ENCODE measurements around the gene SMAD1. TPM values are rescaled to one million over a fixed set of nuclear protein-coding genes. Genes with fewer than 3 reads are reported as not detected.

The SMAD1 gene
- 10.8 TPM for total RNA-seq
- long read RNA-seq, transcript SMAD1-201 (7 exons, 1,966 nt): major isoform, 14 of 20 reads
- long read RNA-seq, partial matches to known transcripts: 1 of 20 reads
- long read RNA-seq, other reads (novel, unspliced or antisense): 5 of 20 reads

DNA sequence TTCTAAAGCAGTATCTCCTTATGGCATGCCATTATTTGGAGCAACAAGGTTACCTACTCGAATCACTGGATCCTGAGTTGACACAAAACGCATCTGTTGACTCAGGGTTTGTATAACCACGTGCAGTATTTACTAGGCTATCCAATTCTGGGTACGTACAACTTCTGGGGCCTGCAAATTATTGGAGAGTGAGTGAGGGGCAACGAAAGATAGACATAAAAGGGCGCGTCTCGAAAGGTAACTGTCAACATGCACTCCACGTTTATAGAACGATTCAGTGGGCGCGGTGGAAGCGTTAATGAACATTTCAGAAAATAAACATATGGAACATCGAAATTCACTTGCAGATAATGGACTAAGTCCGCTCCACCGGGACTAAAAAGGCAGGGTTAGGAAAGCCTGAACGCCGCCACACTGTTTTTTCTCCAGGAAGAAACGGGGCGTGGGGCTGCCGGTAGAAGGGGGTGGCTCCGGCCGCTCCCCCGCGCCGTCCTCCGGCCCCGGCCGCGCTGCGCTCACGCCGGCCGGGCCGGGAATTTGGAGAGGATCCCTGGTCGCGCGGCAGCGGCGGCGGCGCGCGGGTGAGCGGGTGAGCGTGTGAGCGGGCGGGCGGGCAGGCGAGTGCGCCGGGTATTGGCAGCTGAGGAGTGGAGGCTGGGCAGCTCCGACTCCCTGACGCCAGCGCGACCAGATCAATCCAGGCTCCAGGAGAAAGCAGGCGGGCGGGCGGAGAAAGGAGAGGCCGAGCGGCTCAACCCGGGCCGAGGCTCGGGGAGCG, at the start of gene SMAD1:
SMAD1 (plus strand) TSS at position 690 of the 778 bp plus-strand sequence. CDS start 32,761 bp downstream, outside the sequence.
- DNase-seq (ENCODE audit: low spot score): peak; percentile 91
- intact Hi-C loops (cut with DNase I): loop anchor here (5.0 to 10.0 kb wide), 5 partner anchors 76 to 304 kb away; partner anchors contain the start of gene MMAA

DNA sequence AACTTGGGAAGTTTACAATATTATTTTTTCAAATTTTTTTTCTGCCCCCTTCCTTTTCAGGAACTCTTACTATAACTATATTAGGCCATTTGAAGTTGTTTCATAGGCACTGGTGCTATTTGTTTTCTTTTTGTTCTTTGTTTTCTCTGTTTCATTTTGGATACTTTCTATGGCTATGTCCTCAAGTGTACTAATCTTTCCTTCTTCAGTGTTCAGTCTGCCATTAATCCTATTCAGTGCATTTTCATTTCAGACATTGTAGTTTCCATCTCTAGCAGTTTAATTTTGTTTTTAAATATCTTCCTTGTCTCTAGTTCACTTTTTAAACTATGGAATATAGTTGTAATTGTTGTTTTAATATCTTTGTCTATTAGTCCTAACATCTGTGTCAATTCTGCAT, 48.0 kb upstream of the SMAD1 start:
- intact Hi-C loops (cut with DNase I): no loop called here
- no peak for DNase-seq (ENCODE audit: low spot score)

DNA sequence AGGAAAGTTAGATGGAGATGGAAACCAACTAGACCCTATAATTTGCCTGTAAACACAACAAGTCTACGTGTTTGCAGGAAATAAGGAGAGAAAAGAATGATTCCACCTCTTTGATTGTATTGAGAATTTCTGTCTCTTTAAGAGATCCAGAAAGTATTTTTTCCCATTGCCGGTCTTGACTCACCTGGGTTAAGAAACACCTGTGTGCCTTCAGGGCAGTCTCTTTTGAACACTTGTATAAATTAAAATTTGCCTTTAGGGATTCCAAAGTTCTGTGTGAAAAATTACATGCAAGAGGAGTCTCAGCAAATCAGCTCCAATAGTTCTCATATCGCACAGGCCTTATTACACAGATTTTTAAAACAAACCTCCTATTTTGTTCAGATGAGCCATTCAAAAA, 46.0 kb upstream of the SMAD1 start:
- no peak for DNase-seq (ENCODE audit: low spot score)
- intact Hi-C loops (cut with DNase I): no loop called here

DNA sequence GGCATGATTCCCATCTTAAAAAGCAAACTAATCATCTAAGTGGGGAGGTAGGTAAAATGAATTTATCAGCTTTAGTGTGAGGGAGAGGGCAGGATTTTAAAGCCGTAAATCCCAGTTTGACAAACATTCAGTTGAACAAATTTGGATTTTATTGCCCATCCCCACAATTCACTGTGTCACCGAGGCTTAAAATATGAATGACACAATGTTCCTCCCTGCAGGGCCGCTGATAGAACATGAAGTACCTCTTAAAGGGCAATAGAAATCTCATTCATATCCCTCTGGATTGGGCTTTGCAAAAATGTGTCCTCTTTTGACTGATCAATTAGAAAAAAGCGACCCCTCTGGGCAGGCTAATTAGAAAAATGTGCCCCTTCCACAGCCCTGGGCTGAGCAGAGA, 45.5 kb upstream of the SMAD1 start:
- DNase-seq (ENCODE audit: low spot score): no peak
- intact Hi-C loops (cut with DNase I): no loop called here

GRCh38 chr4:145436796-145437195, 44.9 kb upstream of the SMAD1 start:
- no peak for DNase-seq (ENCODE audit: low spot score)
- intact Hi-C loops (cut with DNase I): no loop called here

GRCh38 chr4:145437466-145437865, 44.2 kb upstream of the SMAD1 start:
- DNase-seq (ENCODE audit: low spot score): no peak
- intact Hi-C loops (cut with DNase I): no loop called here

- intact Hi-C loops (cut with DNase I): no loop called here
- DNase-seq (ENCODE audit: low spot score): no peak
These were observed 43.4 kb upstream of the SMAD1 start for GRCh38 chr4:145438298-145438697.

DNA sequence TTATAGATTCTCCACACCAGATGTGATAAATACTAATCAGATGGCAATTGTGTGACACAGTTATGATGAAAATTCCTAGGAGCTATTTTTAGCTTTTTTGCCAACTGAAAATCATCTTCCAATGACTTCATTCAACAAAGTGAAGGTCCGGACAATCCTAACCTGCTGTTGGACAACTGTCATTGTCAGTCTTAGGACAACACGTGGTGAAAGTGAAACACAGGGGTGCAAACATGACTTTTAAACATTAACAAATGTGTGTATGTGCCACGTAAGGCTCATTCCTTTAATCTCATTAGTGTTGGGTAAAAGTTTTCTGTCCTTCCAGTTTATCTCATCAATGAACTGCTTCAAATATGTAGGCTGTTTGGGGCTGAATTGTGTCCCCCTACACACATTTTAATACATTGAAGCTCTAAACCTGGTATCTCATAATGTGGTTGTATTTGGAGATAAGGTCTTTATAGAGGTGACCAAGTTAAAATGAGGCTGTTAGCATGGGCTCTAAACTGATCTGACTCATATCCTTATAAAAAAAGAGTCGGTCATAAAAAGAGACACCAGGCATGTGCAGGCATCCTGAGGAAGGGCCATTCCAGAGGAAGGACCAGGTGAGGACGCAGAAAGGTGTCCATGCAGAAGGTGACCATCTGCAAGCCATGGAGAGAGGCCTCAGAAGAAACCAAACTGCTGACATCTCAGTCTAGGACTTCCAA, 41.2 kb upstream of the SMAD1 start:
- no peak for DNase-seq (ENCODE audit: low spot score)
- intact Hi-C loops (cut with DNase I): no loop called here

DNA sequence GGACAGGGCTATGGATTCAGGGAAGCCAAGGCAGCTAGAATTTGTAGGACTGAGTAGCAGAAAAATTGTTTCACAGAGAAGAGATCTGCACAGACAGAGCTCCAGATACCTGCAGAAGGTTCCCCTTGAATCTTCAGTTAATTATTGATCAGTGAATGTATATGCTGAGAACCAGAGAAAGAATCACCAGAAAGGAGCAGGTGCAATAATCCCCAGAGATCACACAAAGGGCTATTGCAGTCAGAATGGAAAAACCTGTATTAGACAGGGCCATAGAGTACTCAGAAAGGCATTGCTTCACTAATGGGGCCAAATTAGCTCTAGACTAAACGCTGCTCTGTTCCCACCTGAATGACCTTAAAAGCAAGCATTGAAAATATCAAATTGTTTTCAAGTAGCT, 35.5 kb upstream of the SMAD1 start:
- DNase-seq (ENCODE audit: low spot score): no peak
- intact Hi-C loops (cut with DNase I): no loop called here

DNA sequence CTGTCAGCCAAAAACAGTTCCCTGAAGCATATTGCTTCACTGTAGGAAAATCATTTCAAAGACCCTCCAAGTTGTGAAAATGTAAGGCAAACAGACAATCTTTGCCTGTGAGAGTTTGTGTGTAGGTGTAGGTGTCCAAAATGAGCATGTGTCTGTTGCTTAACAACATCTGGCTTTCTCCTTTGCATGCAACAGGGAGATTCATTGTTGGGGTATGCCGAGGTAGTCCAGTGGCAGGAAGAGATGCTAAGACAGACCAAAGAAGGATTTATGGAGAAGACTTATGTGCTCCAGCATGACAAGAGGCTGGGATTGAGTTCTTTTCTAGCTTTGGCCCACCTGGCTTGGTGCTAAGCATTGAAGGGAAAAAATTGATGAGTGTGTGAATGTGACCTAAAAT, 29.8 kb upstream of the SMAD1 start:
- intact Hi-C loops (cut with DNase I): no loop called here
- no peak for DNase-seq (ENCODE audit: low spot score)

GRCh38 chr4:145452447-145453162, 29.0 kb upstream of the SMAD1 start:
- DNase-seq (ENCODE audit: low spot score): no peak
- intact Hi-C loops (cut with DNase I): no loop called here

DNA sequence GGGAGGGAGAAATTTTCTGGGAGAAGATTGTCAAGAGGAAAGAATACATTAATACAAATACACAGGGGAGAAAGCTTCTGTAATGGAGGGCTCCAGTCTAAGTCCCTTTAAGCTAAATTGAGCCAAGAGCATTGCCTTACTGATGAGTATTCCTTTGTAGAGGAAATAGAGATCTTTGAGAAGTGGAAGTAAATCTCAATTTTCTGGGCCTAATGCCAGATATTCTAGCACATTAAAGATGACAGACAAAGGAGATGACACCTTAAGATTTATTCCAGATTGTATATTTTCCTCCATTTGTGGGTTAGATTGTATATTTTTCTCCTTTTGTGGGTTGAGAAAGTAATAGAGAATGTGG, 28.5 kb upstream of the SMAD1 start:
- intact Hi-C loops (cut with DNase I): no loop called here
- no peak for DNase-seq (ENCODE audit: low spot score)

DNA sequence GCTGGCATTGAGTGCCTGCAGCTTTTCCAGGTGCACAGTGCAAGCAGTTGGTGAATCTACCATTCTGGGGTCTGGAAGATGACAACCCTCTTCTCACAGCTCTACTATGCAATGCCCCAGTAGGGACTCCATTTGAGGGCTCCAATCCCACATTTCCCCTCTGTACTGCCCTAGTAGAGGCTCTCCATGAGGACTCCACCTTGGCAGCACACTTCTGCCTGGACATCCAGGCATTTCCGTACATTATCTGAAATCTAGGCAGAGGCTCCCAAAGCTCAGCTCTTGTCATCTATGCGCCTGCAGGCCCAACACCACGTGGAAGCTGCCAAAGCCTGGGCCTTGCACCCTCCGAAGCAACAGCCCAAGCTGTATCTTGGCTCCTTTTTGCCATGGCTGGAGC, 8.4 kb upstream of the SMAD1 start:
- no peak for DNase-seq (ENCODE audit: low spot score)
- intact Hi-C loops (cut with DNase I): no loop called here

GRCh38 chr4:145480257-145480656, 1.4 kb upstream of the SMAD1 start:
- DNase-seq (ENCODE audit: low spot score): no peak
- intact Hi-C loops (cut with DNase I): loop anchor here (5.0 to 10.0 kb wide), 5 partner anchors 77 to 303 kb away; partner anchors contain the start of gene MMAA

- DNase-seq (ENCODE audit: low spot score): no peak
- intact Hi-C loops (cut with DNase I): loop anchor here (5.0 to 10.0 kb wide), 5 partner anchors 75 to 305 kb away; partner anchors contain the start of gene MMAA
These were observed 222 bp downstream of the SMAD1 start for GRCh38 chr4:145481942-145482208.

DNA sequence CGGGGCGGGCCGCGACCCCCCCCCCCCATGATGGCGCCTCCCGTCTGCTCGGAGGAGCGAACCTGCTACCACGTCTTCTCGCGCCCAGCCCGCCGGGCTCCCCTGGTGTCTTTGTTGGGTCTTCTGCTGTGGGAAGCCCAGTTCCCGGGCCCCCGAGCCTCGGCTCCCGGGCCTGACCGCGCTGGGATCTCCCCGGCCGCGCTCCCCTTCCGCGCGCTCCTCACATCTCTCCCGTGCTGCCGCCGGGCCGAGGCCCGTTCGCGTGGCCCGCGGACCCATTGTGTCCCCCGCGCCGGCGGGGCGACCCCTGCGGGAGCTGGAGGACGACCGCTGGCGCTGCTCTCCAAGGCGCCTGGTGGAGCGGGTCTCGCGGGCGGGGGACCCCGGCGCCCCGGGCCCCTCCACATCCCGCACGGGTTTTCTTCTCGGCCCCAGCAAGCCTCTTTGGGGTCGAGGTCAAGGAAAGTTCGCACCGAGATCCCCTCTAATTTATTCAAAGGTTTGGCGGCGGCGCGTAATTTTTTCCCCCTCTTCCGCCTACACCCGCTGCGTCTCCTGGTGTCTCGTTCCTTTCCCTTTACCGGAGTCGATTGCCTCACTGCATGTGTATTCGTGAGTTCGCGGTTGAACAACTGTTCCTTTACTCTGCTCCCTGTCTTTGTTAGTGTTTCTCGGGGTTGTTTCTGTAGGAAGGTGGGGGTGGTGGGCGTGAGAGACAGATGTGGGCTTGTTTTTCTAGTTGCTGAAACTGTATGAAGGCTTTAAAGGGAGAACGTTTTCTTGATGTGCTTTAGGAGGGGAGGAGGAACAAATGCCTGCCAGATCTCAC, 770 bp downstream of the SMAD1 start:
- intact Hi-C loops (cut with DNase I): loop anchor here (5.0 to 10.0 kb wide), 5 partner anchors 75 to 305 kb away; partner anchors contain the start of gene MMAA
- DNase-seq (ENCODE audit: low spot score): no peak

- no peak for DNase-seq (ENCODE audit: low spot score)
- intact Hi-C loops (cut with DNase I): loop anchor here (5.0 to 10.0 kb wide), 5 partner anchors 74 to 306 kb away; partner anchors contain the start of gene MMAA
These were observed 1.9 kb downstream of the SMAD1 start for GRCh38 chr4:145483514-145483913.

DNA sequence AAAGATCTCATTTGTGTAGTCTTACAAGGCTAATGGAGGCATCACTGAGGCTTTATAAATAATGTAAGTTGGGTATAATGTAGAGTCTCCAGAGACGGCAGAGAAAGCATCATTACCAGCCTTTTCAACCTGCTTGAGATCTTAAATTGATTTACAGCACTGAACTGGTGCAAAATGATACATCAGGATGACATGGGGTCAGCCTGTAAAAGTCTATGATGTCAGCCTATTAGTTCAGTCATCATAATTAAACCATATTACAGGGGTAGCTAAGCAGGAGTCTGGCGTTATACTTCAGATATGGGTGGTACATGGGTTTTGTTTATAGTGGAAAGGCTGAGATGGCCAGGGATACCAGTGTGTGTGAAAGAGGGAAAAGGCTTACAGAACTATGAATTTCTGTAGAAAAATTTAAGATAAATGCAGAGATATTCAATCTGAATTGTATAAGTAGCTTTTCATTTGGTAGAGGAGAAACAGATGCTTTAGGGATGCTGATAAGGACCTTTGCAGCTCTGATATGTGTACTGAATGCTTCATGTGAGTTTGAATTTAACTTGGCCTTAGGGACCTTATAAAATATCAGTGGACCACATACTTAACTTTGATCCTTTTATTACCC, 2.7 kb downstream of the SMAD1 start:
- intact Hi-C loops (cut with DNase I): loop anchor here (5.0 to 10.0 kb wide), 5 partner anchors 73 to 307 kb away; partner anchors contain the start of gene MMAA
- DNase-seq (ENCODE audit: low spot score): no peak

- intact Hi-C loops (cut with DNase I): loop anchor here (10.0 kb wide), 1 partner anchor 250 kb away; no protein-coding TSS in a partner anchor
- DNase-seq (ENCODE audit: low spot score): no peak
These were observed 3.5 kb downstream of the SMAD1 start for GRCh38 chr4:145485120-145485519.
